ENCODE results near the gene FDXACB1. TPM values are rescaled to one million over a fixed set of nuclear protein-coding genes. Genes with fewer than 3 reads are reported as not detected.

FDXACB1 gene
- total and polyA plus RNA-seq, 2 donors (not counting 3 experiments of a cell fraction or from before 2014, with no cell fraction given), result 1.1 to 1.4 TPM

- H3K9me3 ChIP-seq (replicated peaks; ENCODE audit: control insufficient read depth, insufficient read depth, low read length), result no peaks in the 10 kb centered on the region
- H2AFZ ChIP-seq (ENCODE audit: low read depth, low read length), result no peak overlapping the region
- intact Hi-C loops (cut with micrococcal nuclease) (no loop called here), dilution Hi-C loops (cut with MboI; ENCODE audit: extremely low pct_ligation_motif_present, low sequenced_read_pairs) (no loop called here)
- no peaks in the 10 kb centered on the region for H3K36me3 ChIP-seq (ENCODE audit: control insufficient read depth in 2 of 2, extremely low read depth in 1 of 2, insufficient read depth in 2 of 2, low read length in 2 of 2)
- no peak overlapping the region for H3K9ac ChIP-seq (replicated peaks; ENCODE audit: extremely low read depth, insufficient read depth, low read length)
- no peak overlapping the region for H3K27ac ChIP-seq (ENCODE audit: insufficient read depth, low read depth, low read length)
- TF ChIP-seq JUN (IDR thresholded peaks at IDR 0.05; ENCODE audit: borderline replicate concordance, insufficient read depth, insufficient read length, low read depth) (no peak), FOS (IDR thresholded peaks at IDR 0.05; ENCODE audit: borderline replicate concordance, insufficient read depth, low read length) (no peak), MAX (IDR thresholded peaks at IDR 0.05; ENCODE audit: insufficient read depth, insufficient read length) (no peak), GATA2 (IDR thresholded peaks at IDR 0.05; ENCODE audit: insufficient read depth, insufficient read length, low read depth, low read length) (no peak), POLR2A (IDR thresholded peaks at IDR 0.05; ENCODE audit: low read depth, low read length) (no peak), EZH2 (IDR thresholded peaks at IDR 0.05; ENCODE audit: borderline replicate concordance, low read depth, low read length, severe bottlenecking) (no peak), MYC (IDR thresholded peaks at IDR 0.05; ENCODE audit: low read depth, low read length) (no peak), POLR2AphosphoS5 (IDR thresholded peaks at IDR 0.05; ENCODE audit: insufficient read depth, low read depth, low read length) (no peak)
- TF ChIP-seq, protein P1, sequence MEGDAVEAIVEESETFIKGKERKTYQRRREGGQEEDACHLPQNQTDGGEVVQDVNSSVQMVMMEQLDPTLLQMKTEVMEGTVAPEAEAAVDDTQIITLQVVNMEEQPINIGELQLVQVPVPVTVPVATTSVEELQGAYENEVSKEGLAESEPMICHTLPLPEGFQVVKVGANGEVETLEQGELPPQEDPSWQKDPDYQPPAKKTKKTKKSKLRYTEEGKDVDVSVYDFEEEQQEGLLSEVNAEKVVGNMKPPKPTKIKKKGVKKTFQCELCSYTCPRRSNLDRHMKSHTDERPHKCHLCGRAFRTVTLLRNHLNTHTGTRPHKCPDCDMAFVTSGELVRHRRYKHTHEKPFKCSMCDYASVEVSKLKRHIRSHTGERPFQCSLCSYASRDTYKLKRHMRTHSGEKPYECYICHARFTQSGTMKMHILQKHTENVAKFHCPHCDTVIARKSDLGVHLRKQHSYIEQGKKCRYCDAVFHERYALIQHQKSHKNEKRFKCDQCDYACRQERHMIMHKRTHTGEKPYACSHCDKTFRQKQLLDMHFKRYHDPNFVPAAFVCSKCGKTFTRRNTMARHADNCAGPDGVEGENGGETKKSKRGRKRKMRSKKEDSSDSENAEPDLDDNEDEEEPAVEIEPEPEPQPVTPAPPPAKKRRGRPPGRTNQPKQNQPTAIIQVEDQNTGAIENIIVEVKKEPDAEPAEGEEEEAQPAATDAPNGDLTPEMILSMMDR (IDR thresholded peaks at IDR 0.05; ENCODE audit: extremely low read depth in 1 of 2, insufficient read depth in 1 of 2, low read depth in 1 of 2, low read length in 2 of 2), result no peak
- H3K4me1 ChIP-seq (ENCODE audit: control insufficient read depth, extremely low read depth, insufficient read depth, low read length), result peaks cover 25% of the 10 kb centered on the region
- no peak for FAIRE-seq
- no peak overlapping the region for H3K4me3 ChIP-seq (replicated peaks in 1 of 3; ENCODE audit: insufficient read depth in 1 of 3, low read depth in 1 of 3, low read length in 3 of 3)
- CTCF ChIA-PET, result interaction anchor here (1.1 kb wide), 1 partner anchor 95 kb away, joined by 3 read pairs; no protein-coding TSS in a partner anchor
- no peaks in the 10 kb centered on the region for H4K20me1 ChIP-seq (replicated peaks; ENCODE audit: control insufficient read depth, extremely low read depth, insufficient read depth, low read length)
- DNase-seq (ENCODE audit: low read depth, low spot score), result no peak
- no peak overlapping the region for H3K4me2 ChIP-seq (ENCODE audit: insufficient read depth, low read length)
- BruUV-seq (replicated peaks), result no TSS peak
- POLR2A ChIA-PET, result no interaction called here
- no peaks in the 10 kb centered on the region for H3K9me1 ChIP-seq (replicated peaks; ENCODE audit: control insufficient read depth, extremely low read depth, insufficient read depth, low read length)
- H3K79me2 ChIP-seq (ENCODE audit: control insufficient read depth, insufficient read depth, low read length), result no peaks in the 10 kb centered on the region
- H3K27me3 ChIP-seq (ENCODE audit: control insufficient read depth in 2 of 2, insufficient read depth in 2 of 2, low read length in 2 of 2), result no peaks in the 10 kb centered on the region
These were observed 42.7 kb upstream of the FDXACB1 start for GRCh38 chr11:111921541-111922230.

Measured in endothelial cell of umbilical vein (primary cell).